MM.1S (cell line): ENCODE measurements around the gene MAP3K12.

Source experiments
- CTCF ChIP-seq: fragments of 300-600 bp; sonication (generic); IDR thresholded peaks from 2 replicates; pipeline ENCODE4 v1.5.1; 2016; ENCODE audit warnings: antibody characterized with exemption, low read length, mixed read lengths
- EZH2phosphoT487 ChIP-seq: fragments of 300-600 bp; sonication (generic); IDR thresholded peaks from 2 replicates; pipeline ENCODE4 v1.6.1; 2018; ENCODE audit warnings: antibody characterized with exemption, low read length

- no peak for TF ChIP-seq CTCF
- TF ChIP-seq EZH2phosphoT487 = no peak
Measured at GRCh38 chr12:53441040-53441833, 58.0 kb downstream of the MAP3K12 start, which contains the start of gene PRR13.
